SK-N-SH (cell line): Measurements from ENCODE around the gene METTL3. TPM values are rescaled to one million over a fixed set of nuclear protein-coding genes. Genes with fewer than 3 reads are reported as not detected.
A peak's percentile ranks its signal among the peaks of the same experiment; 100 is the strongest.

Source experiments
- CTCF ChIA-PET: fragments of 300-600, 350-600 bp; formaldehyde crosslinking; extraction: SDS; loops from one replicate; lab custom pipeline; 2021; lab: Yijun Ruan, JAX
- POLR2A ChIA-PET: fragments of 350-600 bp; sonication (Branson Sonifier 250); formaldehyde crosslinking; extraction: SDS; loops from one replicate; lab custom pipeline; 2020; ENCODE audit warnings: antibody characterized with exemption, inconsistent platforms; lab: Yijun Ruan, JAX
- DNase-seq: peaks from one replicate; pipeline ENCODE4 v3.0.0; 2012
- H2AFZ ChIP-seq: fragments of 200-600 bp; sonication (generic); 2 replicates; pipeline ENCODE4 v1.8.1; 2016; ENCODE audit warnings: antibody characterized with exemption, mild to moderate bottlenecking, low read depth
- H3F3A ChIP-seq: fragments of 200-600 bp; sonication (generic); replicated peaks from 2 replicates; pipeline ENCODE3; 2016; ENCODE audit warnings: antibody characterized with exemption, mild to moderate bottlenecking; ENCODE audit not compliant: insufficient read depth
- H3K27ac ChIP-seq, 2 experiments: fragments of 200-500 bp in 1 of 2; fragments of 200-600 bp in 1 of 2; sonication (Bioruptor generic) in 1 of 2; sonication (generic), shearing (Covaris generic) in 1 of 2; 2 replicates each; pipeline versions ENCODE4 v1.5.1 to v1.6.1; 2014 to 2016; ENCODE audit warnings: low read depth in 2 of 2, inconsistent platforms in 1 of 2, low read length in 1 of 2, mild to moderate bottlenecking in 1 of 2, mixed read lengths in 1 of 2
- H3K27me3 ChIP-seq: fragments of 200-600 bp; sonication (generic), shearing (Covaris generic); 2 replicates; pipeline ENCODE4 v1.6.1; 2016; ENCODE audit warnings: mixed run types; ENCODE audit not compliant: insufficient read depth
- H3K36me3 ChIP-seq, 2 experiments: fragments of 200-500 bp in 1 of 2; fragments of 200-600 bp in 1 of 2; sonication (Bioruptor generic) in 1 of 2; sonication (generic) in 1 of 2; replicated peaks in 1 of 2; 2 replicates each; pipeline versions ENCODE3 to v1.5.1; 2014 to 2016; ENCODE audit warnings: low read length in 1 of 2, mild to moderate bottlenecking in 1 of 2; ENCODE audit not compliant: insufficient read depth in 2 of 2, control insufficient read depth in 1 of 2
- H3K4me1 ChIP-seq, 2 experiments: fragments of 200-500 bp in 1 of 2; fragments of 200-600 bp in 1 of 2; sonication (Bioruptor generic) in 1 of 2; sonication (generic), shearing (Covaris generic) in 1 of 2; 2 replicates each; pipeline versions ENCODE4 v1.5.1 to v1.6.1; 2014 to 2016; ENCODE audit warnings: low read depth in 1 of 2, low read length in 1 of 2, mixed run types in 1 of 2; ENCODE audit not compliant: insufficient read depth in 2 of 2, control insufficient read depth in 1 of 2
- H3K4me2 ChIP-seq: fragments of 200-600 bp; sonication (generic), shearing (Covaris generic); 2 replicates; pipeline ENCODE4 v1.6.1; 2017; ENCODE audit warnings: mixed run types
- H3K4me3 ChIP-seq, 2 experiments: fragments of 200-500 bp in 1 of 2; fragments of 200-600 bp in 1 of 2; sonication (Bioruptor generic) in 1 of 2; sonication (generic), shearing (Covaris generic) in 1 of 2; 2 replicates each; pipeline versions ENCODE4 v1.5.1 to v1.8.1; 2014 to 2016; ENCODE audit warnings: low read depth in 2 of 2, inconsistent platforms in 1 of 2, low read length in 1 of 2, mild to moderate bottlenecking in 1 of 2, mixed read lengths in 1 of 2, moderate library complexity in 1 of 2
- H3K79me2 ChIP-seq: fragments of 200-600 bp; sonication (generic); 2 replicates; pipeline ENCODE4 v1.8.1; 2017; ENCODE audit warnings: mild to moderate bottlenecking; ENCODE audit not compliant: insufficient read depth
- H3K9ac ChIP-seq: fragments of 200-600 bp; sonication (generic); 2 replicates; pipeline ENCODE4 v1.6.1; 2017; ENCODE audit warnings: mixed run types
- H3K9me2 ChIP-seq: fragments of 200-600 bp; sonication (generic); 2 replicates; pipeline ENCODE4 v1.6.1; 2017; ENCODE audit warnings: mixed run types
- H3K9me3 ChIP-seq: fragments of 200-600 bp; sonication (generic); 2 replicates; pipeline ENCODE4 v1.6.1; 2017; ENCODE audit warnings: mixed run types, mild to moderate bottlenecking, moderate library complexity
- H4K20me1 ChIP-seq: fragments of 200-600 bp; sonication (generic); 2 replicates; pipeline ENCODE4 v1.6.1; 2017; ENCODE audit warnings: mild to moderate bottlenecking, mixed run types; ENCODE audit not compliant: insufficient read depth
- ELF1 ChIP-seq: IDR thresholded peaks from 2 replicates; pipeline ENCODE4 v1.4.0; 2012
- EP300 ChIP-seq, 2 experiments: IDR thresholded peaks; 2 replicates each; pipeline versions ENCODE4 v1.4.0 to v1.6.1; 2012; ENCODE audit warnings: borderline replicate concordance in 1 of 2, low read depth in 1 of 2, low read length in 1 of 2
- EZH2phosphoT487 ChIP-seq: fragments of 200-600 bp; sonication (generic); IDR thresholded peaks from 2 replicates; pipeline ENCODE4 v1.6.1; 2017; ENCODE audit warnings: low read depth, mixed run types, mild to moderate bottlenecking, antibody characterized with exemption, moderate library complexity, borderline replicate concordance
- FOSL2 ChIP-seq: IDR thresholded peaks from 2 replicates; pipeline ENCODE4 v1.4.0; 2012; ENCODE audit warnings: low read depth, mild to moderate bottlenecking, moderate library complexity, borderline replicate concordance
- FOXJ3 ChIP-seq: sonication (generic); formaldehyde crosslinking; IDR thresholded peaks from 2 replicates; pipeline ENCODE4 v1.5.1; 2020; ENCODE audit warnings: mild to moderate bottlenecking, missing genetic modification reagents
- GABPA ChIP-seq: IDR thresholded peaks from 2 replicates; pipeline ENCODE4 v1.4.0; 2012; ENCODE audit warnings: low read depth, mild to moderate bottlenecking
- GATA2 ChIP-seq: sonication (generic); formaldehyde crosslinking; IDR thresholded peaks from 2 replicates; pipeline ENCODE4 v1.5.0; 2020; ENCODE audit warnings: mild to moderate bottlenecking, missing genetic modification reagents
- NRF1 ChIP-seq: IDR thresholded peaks from 2 replicates; pipeline ENCODE4 v1.6.1; 2012; ENCODE audit warnings: low read depth, mild to moderate bottlenecking, low read length
- POLR2AphosphoS5 ChIP-seq: IDR thresholded peaks from 2 replicates; pipeline ENCODE4 v1.6.1; 2012; ENCODE audit warnings: low read depth, low read length
- RFX5 ChIP-seq: IDR thresholded peaks from 2 replicates; pipeline ENCODE4 v1.6.1; 2012; ENCODE audit warnings: mild to moderate bottlenecking, improper control_type of control experiment, low read length
- TEAD4 ChIP-seq: IDR thresholded peaks from 2 replicates; pipeline ENCODE4 v1.4.0; 2012; ENCODE audit warnings: mild to moderate bottlenecking, borderline replicate concordance; ENCODE audit not compliant: insufficient read depth
- WGBS: methylation state at CpG from one replicate; pipeline ENCODE4 v1.1.6; 2017; ENCODE audit warnings: low lambda C conversion rate; 5-methylcytosine and 5-hydroxymethylcytosine counted together
- polyA plus RNA-seq, 3 experiments: library from polyadenylated mRNA; depleted of rRNA; stranded (reverse); fragments of >200 nt; gene quantifications; 2 replicates each; pipeline ENCODE4 v1.2.3, GENCODE V29; 2012
- TF ChIP-seq, protein P1 (sequence below): IDR thresholded peaks from 2 replicates; pipeline ENCODE4 v1.4.0; 2012; ENCODE audit warnings: low read depth, borderline replicate concordance
- TF ChIP-seq, protein P2 (sequence below): IDR thresholded peaks from 2 replicates; pipeline ENCODE4; 2012
- TF ChIP-seq, protein P3 (sequence below): IDR thresholded peaks from 2 replicates; pipeline ENCODE4 v1.4.0; 2012; ENCODE audit warnings: low read depth, borderline replicate concordance
- TF ChIP-seq, protein P4 (sequence below): fragments of 150-350 bp; IDR thresholded peaks from 2 replicates; pipeline ENCODE4 v1.6.1; 2017; ENCODE audit warnings: antibody characterized with exemption, low read length, low read depth, borderline replicate concordance

METTL3 gene
- polyA plus RNA-seq, 1 of the 3 experiments (the other 2 are of a cell fraction): 118 TPM

DNA sequence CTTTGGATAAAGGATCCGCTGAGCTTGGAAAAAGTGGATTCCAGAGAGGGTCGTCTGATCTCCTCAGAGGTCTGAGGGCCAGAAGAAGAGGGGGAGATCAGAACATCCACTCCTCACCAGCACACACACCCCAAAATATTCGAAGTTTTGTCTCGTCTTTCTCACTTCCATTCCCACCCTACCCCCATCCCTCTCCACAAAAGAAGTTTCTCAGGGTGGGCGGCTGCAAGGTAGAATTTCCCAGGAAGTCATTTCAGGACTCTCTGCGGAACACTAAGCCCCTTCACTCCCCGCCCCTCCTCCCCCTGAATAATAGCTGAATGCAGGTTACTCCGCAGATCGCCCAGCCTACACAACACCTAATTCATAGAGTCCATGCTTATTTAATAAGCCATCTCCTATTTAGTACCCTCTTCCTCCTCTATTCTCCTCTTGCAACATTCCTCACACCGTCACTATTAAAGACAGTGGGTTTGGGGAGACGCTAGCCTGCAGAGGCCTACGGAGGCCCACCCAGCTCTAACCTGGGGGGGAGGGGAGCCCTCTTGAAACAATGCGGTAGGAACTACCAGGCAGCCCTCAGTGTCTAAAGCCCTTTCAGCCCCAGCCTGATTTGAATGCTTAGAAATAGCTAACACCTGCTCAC is 15.7 kb upstream of the METTL3 start:
- WGBS: 76% methylated on average over 13 of the region's 13 CpGs
- POLR2A ChIA-PET: interaction anchor here (0.7 to 2.8 kb wide), 3 partner anchors 16 to 71 kb away, joined by 3 to 36 read pairs (median 5); partner anchors contain the start of genes CHD8, METTL3, RAB2B and TOX4
- Histone ChIP-seq H2AFZ (peak overlapping the region; percentile 91; the same call in 1 of the 2 replicates), H3K9me3 (no peaks in the 10 kb centered on the region), H3K79me2 (no peaks in the 10 kb centered on the region; the same call in 1 of the 2 replicates), H3K9ac (peak overlapping the region; percentile 80; the same call in 1 of the 2 replicates), H3K4me1 (peaks cover 0 to 16% of the 10 kb centered on the region in 2 experiments; a peak in 1 of 4 replicates), H3K27me3 (peaks cover 6% of the 10 kb centered on the region; the same call in 1 of the 2 replicates)
- TF ChIP-seq FOXJ3 (CRISPR knock-in tag) (no peak), EZH2phosphoT487 (no peak), ELF1 (no peak), TEAD4 (no peak), GABPA (no peak), POLR2AphosphoS5 (no peak), RFX5 (no peak), NRF1 (no peak), EP300 (IDR thresholded peaks at IDR 0.05; ENCODE audit: borderline replicate concordance in 1 of 2, low read depth in 1 of 2, low read length in 1 of 2) (no peak), FOSL2 (no peak), GATA2 (CRISPR knock-in tag) (no peak)
- TF ChIP-seq, protein P1, sequence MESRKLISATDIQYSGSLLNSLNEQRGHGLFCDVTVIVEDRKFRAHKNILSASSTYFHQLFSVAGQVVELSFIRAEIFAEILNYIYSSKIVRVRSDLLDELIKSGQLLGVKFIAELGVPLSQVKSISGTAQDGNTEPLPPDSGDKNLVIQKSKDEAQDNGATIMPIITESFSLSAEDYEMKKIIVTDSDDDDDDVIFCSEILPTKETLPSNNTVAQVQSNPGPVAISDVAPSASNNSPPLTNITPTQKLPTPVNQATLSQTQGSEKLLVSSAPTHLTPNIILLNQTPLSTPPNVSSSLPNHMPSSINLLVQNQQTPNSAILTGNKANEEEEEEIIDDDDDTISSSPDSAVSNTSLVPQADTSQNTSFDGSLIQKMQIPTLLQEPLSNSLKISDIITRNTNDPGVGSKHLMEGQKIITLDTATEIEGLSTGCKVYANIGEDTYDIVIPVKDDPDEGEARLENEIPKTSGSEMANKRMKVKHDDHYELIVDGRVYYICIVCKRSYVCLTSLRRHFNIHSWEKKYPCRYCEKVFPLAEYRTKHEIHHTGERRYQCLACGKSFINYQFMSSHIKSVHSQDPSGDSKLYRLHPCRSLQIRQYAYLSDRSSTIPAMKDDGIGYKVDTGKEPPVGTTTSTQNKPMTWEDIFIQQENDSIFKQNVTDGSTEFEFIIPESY: no peak
- TF ChIP-seq, protein P2, sequence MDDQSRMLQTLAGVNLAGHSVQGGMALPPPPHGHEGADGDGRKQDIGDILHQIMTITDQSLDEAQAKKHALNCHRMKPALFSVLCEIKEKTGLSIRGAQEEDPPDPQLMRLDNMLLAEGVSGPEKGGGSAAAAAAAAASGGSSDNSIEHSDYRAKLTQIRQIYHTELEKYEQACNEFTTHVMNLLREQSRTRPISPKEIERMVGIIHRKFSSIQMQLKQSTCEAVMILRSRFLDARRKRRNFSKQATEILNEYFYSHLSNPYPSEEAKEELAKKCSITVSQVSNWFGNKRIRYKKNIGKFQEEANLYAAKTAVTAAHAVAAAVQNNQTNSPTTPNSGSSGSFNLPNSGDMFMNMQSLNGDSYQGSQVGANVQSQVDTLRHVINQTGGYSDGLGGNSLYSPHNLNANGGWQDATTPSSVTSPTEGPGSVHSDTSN: no peak
- TF ChIP-seq, protein P3, sequence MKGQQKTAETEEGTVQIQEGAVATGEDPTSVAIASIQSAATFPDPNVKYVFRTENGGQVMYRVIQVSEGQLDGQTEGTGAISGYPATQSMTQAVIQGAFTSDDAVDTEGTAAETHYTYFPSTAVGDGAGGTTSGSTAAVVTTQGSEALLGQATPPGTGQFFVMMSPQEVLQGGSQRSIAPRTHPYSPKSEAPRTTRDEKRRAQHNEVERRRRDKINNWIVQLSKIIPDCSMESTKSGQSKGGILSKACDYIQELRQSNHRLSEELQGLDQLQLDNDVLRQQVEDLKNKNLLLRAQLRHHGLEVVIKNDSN: no peak
- TF ChIP-seq, protein P4, sequence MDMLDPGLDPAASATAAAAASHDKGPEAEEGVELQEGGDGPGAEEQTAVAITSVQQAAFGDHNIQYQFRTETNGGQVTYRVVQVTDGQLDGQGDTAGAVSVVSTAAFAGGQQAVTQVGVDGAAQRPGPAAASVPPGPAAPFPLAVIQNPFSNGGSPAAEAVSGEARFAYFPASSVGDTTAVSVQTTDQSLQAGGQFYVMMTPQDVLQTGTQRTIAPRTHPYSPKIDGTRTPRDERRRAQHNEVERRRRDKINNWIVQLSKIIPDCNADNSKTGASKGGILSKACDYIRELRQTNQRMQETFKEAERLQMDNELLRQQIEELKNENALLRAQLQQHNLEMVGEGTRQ: no peak
- TF ChIP-seq, all 33 proteins: peak for 0
- peak overlapping the region; percentile 75 to 77 for H3K4me3 ChIP-seq
- H3K27ac ChIP-seq: peak overlapping the region in 1 of 2 experiments; percentile 13; a peak in 1 of 4 replicates
- H3K36me3 ChIP-seq: peaks cover 0 to 5% of the 10 kb centered on the region in 2 experiments
- no peaks in the 10 kb centered on the region for H3K9me2 ChIP-seq
- H4K20me1 ChIP-seq: no peaks in the 10 kb centered on the region
- no peak for DNase-seq
- H3K4me2 ChIP-seq: peak overlapping the region; percentile 89
- no peaks in the 10 kb centered on the region for H3F3A ChIP-seq
- CTCF ChIA-PET: interaction anchor here (0.7 to 1.4 kb wide), 6 partner anchors 8 to 50 kb away, joined by 3 to 7 read pairs (median 4); no protein-coding TSS in a partner anchor
